H1 (cell line): ENCODE results near the gene PIGH. TPM values are rescaled to one million over a fixed set of nuclear protein-coding genes. Genes with fewer than 3 reads are reported as not detected.

ENCODE experiments used
- CEBPB ChIP-seq: IDR thresholded peaks from 2 replicates; pipeline ENCODE4 v1.6.1; 2012; ENCODE audit warnings: low read depth, low read length
- EGR1 ChIP-seq: IDR thresholded peaks from 2 replicates; pipeline ENCODE4 v1.6.1; 2011; ENCODE audit warnings: low read depth, low read length, borderline replicate concordance
- KDM4A ChIP-seq: IDR thresholded peaks from one replicate; pipeline ENCODE4 v1.7.1; 2012; ENCODE audit warnings: low read depth, mild to moderate bottlenecking, moderate library complexity, low read length, inconsistent platforms; ENCODE audit not compliant: severe bottlenecking
- SAP30 ChIP-seq: fragments of 300-600 bp; sonication (generic); IDR thresholded peaks from 2 replicates; pipeline ENCODE4 v1.7.1; 2012; ENCODE audit warnings: low read length, moderate library complexity, mild to moderate bottlenecking, inconsistent platforms; ENCODE audit not compliant: insufficient read depth, insufficient replicate concordance
- SIN3A ChIP-seq, 2 experiments: IDR thresholded peaks in 1 of 2; conservative IDR thresholded peaks in 1 of 2; 2 replicates each; pipeline ENCODE4 v1.6.1; 2011 to 2012; ENCODE audit warnings: low read length in 2 of 2, improper control_type of control experiment in 1 of 2, low read depth in 1 of 2, mild to moderate bottlenecking in 1 of 2
- SIX5 ChIP-seq: IDR thresholded peaks from 2 replicates; pipeline ENCODE4 v1.6.1; 2011; ENCODE audit warnings: mild to moderate bottlenecking, low read depth, low read length
- TEAD4 ChIP-seq: IDR thresholded peaks from 2 replicates; pipeline ENCODE4 v1.6.1; 2012; ENCODE audit warnings: low read depth, low read length, inconsistent platforms, mixed read lengths
- polyA plus RNA-seq, 7 experiments: library from polyadenylated mRNA; depleted of rRNA in 3 of 7; stranded (reverse) in 5 of 7; unstranded in 2 of 7; fragments of >200 nt in 5 of 7; fragments of 200-250 nt in 2 of 7; gene quantifications; 1 replicate in 5 of 7; 2 replicates in 1 of 7; 4 replicates in 1 of 7; pipeline versions ENCODE4 v1.2.1 to v1.2.3, GENCODE V29; 2011 to 2013; ENCODE audit warnings: missing spikeins in 2 of 7, mixed read lengths in 2 of 7
- total RNA-seq: library from RNA; stranded (reverse); fragmentation: NEBNext Ultra II Directional; extraction: Animal tissue kit (Norgen Biotek cat#: 25700); gene quantifications from 2 replicates; pipeline ENCODE4 v1.2.1, GENCODE V29; 2021
- TF ChIP-seq, protein P1 (sequence below): fragments of 300-600 bp; sonication (generic); IDR thresholded peaks from 2 replicates; pipeline ENCODE4 v1.7.1; 2012; ENCODE audit warnings: low read length, moderate library complexity, mild to moderate bottlenecking, inconsistent platforms; ENCODE audit not compliant: insufficient replicate concordance
- TF ChIP-seq, protein P2 (sequence below): IDR thresholded peaks from 2 replicates; pipeline ENCODE4 v1.6.1; 2012; ENCODE audit warnings: low read length, inconsistent platforms

The PIGH gene
- total and polyA plus RNA-seq, 2 of the 8 experiments (the other 6 are each of a cell fraction or from before 2014, with no cell fraction given) = 7.2 to 8.6 TPM

DNA sequence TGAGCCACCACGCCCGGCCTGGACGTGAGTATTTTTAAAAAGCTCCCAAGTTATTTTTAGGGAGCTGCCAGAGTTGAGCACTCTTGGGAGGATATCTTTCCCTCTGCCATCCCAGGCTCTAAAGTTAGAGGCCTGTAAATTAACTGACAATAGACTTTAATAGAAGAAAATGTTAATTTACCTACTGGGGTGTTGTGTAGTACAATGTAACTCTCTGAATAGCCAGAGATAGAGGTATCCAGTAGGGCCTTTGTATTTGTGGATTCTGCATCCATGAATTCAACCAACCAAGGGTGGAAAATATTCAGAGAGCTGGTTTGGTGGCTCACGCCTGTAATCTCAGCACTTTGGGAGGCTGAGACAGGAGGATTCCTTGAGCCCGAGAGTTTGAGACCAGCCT is 7.6 kb upstream of the PIGH start (continued):
- TF ChIP-seq, protein P1, sequence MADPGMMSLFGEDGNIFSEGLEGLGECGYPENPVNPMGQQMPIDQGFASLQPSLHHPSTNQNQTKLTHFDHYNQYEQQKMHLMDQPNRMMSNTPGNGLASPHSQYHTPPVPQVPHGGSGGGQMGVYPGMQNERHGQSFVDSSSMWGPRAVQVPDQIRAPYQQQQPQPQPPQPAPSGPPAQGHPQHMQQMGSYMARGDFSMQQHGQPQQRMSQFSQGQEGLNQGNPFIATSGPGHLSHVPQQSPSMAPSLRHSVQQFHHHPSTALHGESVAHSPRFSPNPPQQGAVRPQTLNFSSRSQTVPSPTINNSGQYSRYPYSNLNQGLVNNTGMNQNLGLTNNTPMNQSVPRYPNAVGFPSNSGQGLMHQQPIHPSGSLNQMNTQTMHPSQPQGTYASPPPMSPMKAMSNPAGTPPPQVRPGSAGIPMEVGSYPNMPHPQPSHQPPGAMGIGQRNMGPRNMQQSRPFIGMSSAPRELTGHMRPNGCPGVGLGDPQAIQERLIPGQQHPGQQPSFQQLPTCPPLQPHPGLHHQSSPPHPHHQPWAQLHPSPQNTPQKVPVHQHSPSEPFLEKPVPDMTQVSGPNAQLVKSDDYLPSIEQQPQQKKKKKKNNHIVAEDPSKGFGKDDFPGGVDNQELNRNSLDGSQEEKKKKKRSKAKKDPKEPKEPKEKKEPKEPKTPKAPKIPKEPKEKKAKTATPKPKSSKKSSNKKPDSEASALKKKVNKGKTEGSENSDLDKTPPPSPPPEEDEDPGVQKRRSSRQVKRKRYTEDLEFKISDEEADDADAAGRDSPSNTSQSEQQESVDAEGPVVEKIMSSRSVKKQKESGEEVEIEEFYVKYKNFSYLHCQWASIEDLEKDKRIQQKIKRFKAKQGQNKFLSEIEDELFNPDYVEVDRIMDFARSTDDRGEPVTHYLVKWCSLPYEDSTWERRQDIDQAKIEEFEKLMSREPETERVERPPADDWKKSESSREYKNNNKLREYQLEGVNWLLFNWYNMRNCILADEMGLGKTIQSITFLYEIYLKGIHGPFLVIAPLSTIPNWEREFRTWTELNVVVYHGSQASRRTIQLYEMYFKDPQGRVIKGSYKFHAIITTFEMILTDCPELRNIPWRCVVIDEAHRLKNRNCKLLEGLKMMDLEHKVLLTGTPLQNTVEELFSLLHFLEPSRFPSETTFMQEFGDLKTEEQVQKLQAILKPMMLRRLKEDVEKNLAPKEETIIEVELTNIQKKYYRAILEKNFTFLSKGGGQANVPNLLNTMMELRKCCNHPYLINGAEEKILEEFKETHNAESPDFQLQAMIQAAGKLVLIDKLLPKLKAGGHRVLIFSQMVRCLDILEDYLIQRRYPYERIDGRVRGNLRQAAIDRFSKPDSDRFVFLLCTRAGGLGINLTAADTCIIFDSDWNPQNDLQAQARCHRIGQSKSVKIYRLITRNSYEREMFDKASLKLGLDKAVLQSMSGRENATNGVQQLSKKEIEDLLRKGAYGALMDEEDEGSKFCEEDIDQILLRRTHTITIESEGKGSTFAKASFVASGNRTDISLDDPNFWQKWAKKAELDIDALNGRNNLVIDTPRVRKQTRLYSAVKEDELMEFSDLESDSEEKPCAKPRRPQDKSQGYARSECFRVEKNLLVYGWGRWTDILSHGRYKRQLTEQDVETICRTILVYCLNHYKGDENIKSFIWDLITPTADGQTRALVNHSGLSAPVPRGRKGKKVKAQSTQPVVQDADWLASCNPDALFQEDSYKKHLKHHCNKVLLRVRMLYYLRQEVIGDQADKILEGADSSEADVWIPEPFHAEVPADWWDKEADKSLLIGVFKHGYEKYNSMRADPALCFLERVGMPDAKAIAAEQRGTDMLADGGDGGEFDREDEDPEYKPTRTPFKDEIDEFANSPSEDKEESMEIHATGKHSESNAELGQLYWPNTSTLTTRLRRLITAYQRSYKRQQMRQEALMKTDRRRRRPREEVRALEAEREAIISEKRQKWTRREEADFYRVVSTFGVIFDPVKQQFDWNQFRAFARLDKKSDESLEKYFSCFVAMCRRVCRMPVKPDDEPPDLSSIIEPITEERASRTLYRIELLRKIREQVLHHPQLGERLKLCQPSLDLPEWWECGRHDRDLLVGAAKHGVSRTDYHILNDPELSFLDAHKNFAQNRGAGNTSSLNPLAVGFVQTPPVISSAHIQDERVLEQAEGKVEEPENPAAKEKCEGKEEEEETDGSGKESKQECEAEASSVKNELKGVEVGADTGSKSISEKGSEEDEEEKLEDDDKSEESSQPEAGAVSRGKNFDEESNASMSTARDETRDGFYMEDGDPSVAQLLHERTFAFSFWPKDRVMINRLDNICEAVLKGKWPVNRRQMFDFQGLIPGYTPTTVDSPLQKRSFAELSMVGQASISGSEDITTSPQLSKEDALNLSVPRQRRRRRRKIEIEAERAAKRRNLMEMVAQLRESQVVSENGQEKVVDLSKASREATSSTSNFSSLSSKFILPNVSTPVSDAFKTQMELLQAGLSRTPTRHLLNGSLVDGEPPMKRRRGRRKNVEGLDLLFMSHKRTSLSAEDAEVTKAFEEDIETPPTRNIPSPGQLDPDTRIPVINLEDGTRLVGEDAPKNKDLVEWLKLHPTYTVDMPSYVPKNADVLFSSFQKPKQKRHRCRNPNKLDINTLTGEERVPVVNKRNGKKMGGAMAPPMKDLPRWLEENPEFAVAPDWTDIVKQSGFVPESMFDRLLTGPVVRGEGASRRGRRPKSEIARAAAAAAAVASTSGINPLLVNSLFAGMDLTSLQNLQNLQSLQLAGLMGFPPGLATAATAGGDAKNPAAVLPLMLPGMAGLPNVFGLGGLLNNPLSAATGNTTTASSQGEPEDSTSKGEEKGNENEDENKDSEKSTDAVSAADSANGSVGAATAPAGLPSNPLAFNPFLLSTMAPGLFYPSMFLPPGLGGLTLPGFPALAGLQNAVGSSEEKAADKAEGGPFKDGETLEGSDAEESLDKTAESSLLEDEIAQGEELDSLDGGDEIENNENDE = no peak
- TF ChIP-seq CEBPB = no peak
- no peak for TF ChIP-seq EGR1
- TF ChIP-seq, protein P2, sequence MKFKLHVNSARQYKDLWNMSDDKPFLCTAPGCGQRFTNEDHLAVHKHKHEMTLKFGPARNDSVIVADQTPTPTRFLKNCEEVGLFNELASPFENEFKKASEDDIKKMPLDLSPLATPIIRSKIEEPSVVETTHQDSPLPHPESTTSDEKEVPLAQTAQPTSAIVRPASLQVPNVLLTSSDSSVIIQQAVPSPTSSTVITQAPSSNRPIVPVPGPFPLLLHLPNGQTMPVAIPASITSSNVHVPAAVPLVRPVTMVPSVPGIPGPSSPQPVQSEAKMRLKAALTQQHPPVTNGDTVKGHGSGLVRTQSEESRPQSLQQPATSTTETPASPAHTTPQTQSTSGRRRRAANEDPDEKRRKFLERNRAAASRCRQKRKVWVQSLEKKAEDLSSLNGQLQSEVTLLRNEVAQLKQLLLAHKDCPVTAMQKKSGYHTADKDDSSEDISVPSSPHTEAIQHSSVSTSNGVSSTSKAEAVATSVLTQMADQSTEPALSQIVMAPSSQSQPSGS = no peak
- TF ChIP-seq KDM4A = no peak
- no peak for TF ChIP-seq TEAD4
- TF ChIP-seq SAP30 = no peak
- TF ChIP-seq SIX5 = no peak
- no peak for TF ChIP-seq SIN3A (conservative IDR thresholded peaks at IDR 0.05 in 1 of 2, IDR thresholded peaks at IDR 0.05 in 1 of 2; ENCODE audit: low read depth in 1 of 2, low read length in 2 of 2)
